ENCODE measurements around the gene SOX9. TPM values are rescaled to one million over a fixed set of nuclear protein-coding genes. Genes with fewer than 3 reads are reported as not detected.

The SOX9 gene
- total and polyA plus RNA-seq, 9 of the 15 experiments (the other 6 are each of a cell fraction or from before 2014, with no cell fraction given): 0.04 TPM; not detected in 8

GRCh38 chr17:72163474-72163873, 42.7 kb downstream of the SOX9 start (continued):
- TF ChIP-seq E2F6 (IDR thresholded peaks at IDR 0.05; ENCODE audit: borderline replicate concordance in 1 of 2, extremely low read depth in 1 of 2, insufficient read depth in 1 of 2, insufficient read length in 1 of 2, low read depth in 1 of 2, low read length in 1 of 2, poor library complexity in 1 of 2, severe bottlenecking in 1 of 2) (no peak), ZNF263 (CRISPR knock-in tag; IDR thresholded peaks at IDR 0.05; ENCODE audit: borderline replicate concordance) (no peak), AFF1 (IDR thresholded peaks at IDR 0.05; ENCODE audit: low read depth in 1 of 2, partially characterized antibody in 2 of 2) (no peak), ZNF518B (CRISPR knock-in tag; IDR thresholded peaks at IDR 0.05) (no peak), CBX5 (IDR thresholded peaks at IDR 0.05; ENCODE audit: borderline replicate concordance, low read depth) (no peak)

Measured in K562 (cell line).